ENCODE data around the gene SPAG16.
A peak's percentile ranks its signal among the peaks of the same experiment; 100 is the strongest.

The SPAG16 gene

GRCh38 chr2:214341646-214342045, 1057.4 kb downstream of the SPAG16 start:
- Histone ChIP-seq H4K20me1 (ENCODE audit: insufficient read depth, low read length) (no peaks in the 10 kb centered on the region), H3K9ac (ENCODE audit: low read length) (no peak overlapping the region), H3K79me2 (ENCODE audit: low read length) (no peaks in the 10 kb centered on the region), H3K36me3 (replicated peaks; ENCODE audit: low read depth, low read length) (no peaks in the 10 kb centered on the region), H3K9me3 (ENCODE audit: insufficient read depth, low read length) (no peaks in the 10 kb centered on the region), H3K4me3 (ENCODE audit: low read length) (no peak overlapping the region), H3K27me3 (ENCODE audit: low read depth, low read length) (no peaks in the 10 kb centered on the region), H2AFZ (ENCODE audit: low read depth, low read length) (no peak overlapping the region), H3K4me1 (ENCODE audit: low read length) (peaks cover 8% of the 10 kb centered on the region), H3K4me2 (ENCODE audit: low read length) (no peak overlapping the region), H3K27ac (ENCODE audit: low read length) (no peak overlapping the region)
- TF ChIP-seq CTCF (IDR thresholded peaks at IDR 0.05; ENCODE audit: low read depth, low read length): no peak
- no peak for TF ChIP-seq EZH2phosphoT487 (IDR thresholded peaks at IDR 0.05; ENCODE audit: low read depth)

- Histone ChIP-seq H3K79me2 (ENCODE audit: low read length) (no peaks in the 10 kb centered on the region), H3K4me2 (ENCODE audit: low read length) (no peak overlapping the region), H3K4me3 (ENCODE audit: low read length) (no peak overlapping the region), H3K9ac (ENCODE audit: low read length) (no peak overlapping the region), H4K20me1 (ENCODE audit: insufficient read depth, low read length) (no peaks in the 10 kb centered on the region), H3K27ac (ENCODE audit: low read length) (no peak overlapping the region), H2AFZ (ENCODE audit: low read depth, low read length) (no peak overlapping the region), H3K27me3 (ENCODE audit: low read depth, low read length) (no peaks in the 10 kb centered on the region), H3K9me3 (ENCODE audit: insufficient read depth, low read length) (no peaks in the 10 kb centered on the region), H3K36me3 (replicated peaks; ENCODE audit: low read depth, low read length) (no peaks in the 10 kb centered on the region), H3K4me1 (ENCODE audit: low read length) (no peaks in the 10 kb centered on the region)
- TF ChIP-seq CTCF (IDR thresholded peaks at IDR 0.05; ENCODE audit: low read depth, low read length) (no peak), EZH2phosphoT487 (IDR thresholded peaks at IDR 0.05; ENCODE audit: low read depth) (no peak)
Observed at GRCh38 chr2:214358506-214358905, 1074.2 kb downstream of the SPAG16 start.

GRCh38 chr2:214361116-214361515, 1076.9 kb downstream of the SPAG16 start:
- Histone ChIP-seq H3K36me3 (replicated peaks; ENCODE audit: low read depth, low read length) (no peaks in the 10 kb centered on the region), H4K20me1 (ENCODE audit: insufficient read depth, low read length) (no peaks in the 10 kb centered on the region), H3K9me3 (ENCODE audit: insufficient read depth, low read length) (no peaks in the 10 kb centered on the region), H3K4me3 (ENCODE audit: low read length) (no peak overlapping the region), H3K79me2 (ENCODE audit: low read length) (no peaks in the 10 kb centered on the region), H3K27me3 (ENCODE audit: low read depth, low read length) (no peaks in the 10 kb centered on the region), H2AFZ (ENCODE audit: low read depth, low read length) (no peak overlapping the region), H3K4me2 (ENCODE audit: low read length) (no peak overlapping the region), H3K27ac (ENCODE audit: low read length) (no peak overlapping the region), H3K9ac (ENCODE audit: low read length) (no peak overlapping the region), H3K4me1 (ENCODE audit: low read length) (no peaks in the 10 kb centered on the region)
- TF ChIP-seq CTCF (IDR thresholded peaks at IDR 0.05; ENCODE audit: low read depth, low read length) (no peak), EZH2phosphoT487 (IDR thresholded peaks at IDR 0.05; ENCODE audit: low read depth) (no peak)

GRCh38 chr2:214365549-214365948, 1081.3 kb downstream of the SPAG16 start:
- Histone ChIP-seq H3K27me3 (ENCODE audit: low read depth, low read length) (no peaks in the 10 kb centered on the region), H3K4me1 (ENCODE audit: low read length) (no peaks in the 10 kb centered on the region), H3K36me3 (replicated peaks; ENCODE audit: low read depth, low read length) (no peaks in the 10 kb centered on the region), H3K9me3 (ENCODE audit: insufficient read depth, low read length) (no peaks in the 10 kb centered on the region), H2AFZ (ENCODE audit: low read depth, low read length) (no peak overlapping the region), H3K79me2 (ENCODE audit: low read length) (no peaks in the 10 kb centered on the region), H3K4me2 (ENCODE audit: low read length) (no peak overlapping the region), H3K27ac (ENCODE audit: low read length) (no peak overlapping the region), H3K4me3 (ENCODE audit: low read length) (no peak overlapping the region), H4K20me1 (ENCODE audit: insufficient read depth, low read length) (no peaks in the 10 kb centered on the region), H3K9ac (ENCODE audit: low read length) (no peak overlapping the region)
- TF ChIP-seq EZH2phosphoT487 (IDR thresholded peaks at IDR 0.05; ENCODE audit: low read depth): no peak

GRCh38 chr2:214367171-214367570, 1082.9 kb downstream of the SPAG16 start:
- Histone ChIP-seq H3K4me2 (ENCODE audit: low read length) (no peak overlapping the region), H3K79me2 (ENCODE audit: low read length) (no peaks in the 10 kb centered on the region), H3K9me3 (ENCODE audit: insufficient read depth, low read length) (no peaks in the 10 kb centered on the region), H3K36me3 (replicated peaks; ENCODE audit: low read depth, low read length) (no peaks in the 10 kb centered on the region), H2AFZ (ENCODE audit: low read depth, low read length) (peak overlapping the region; percentile 41; the same call in 1 of the 2 replicates), H3K9ac (ENCODE audit: low read length) (no peak overlapping the region), H3K4me1 (ENCODE audit: low read length) (no peaks in the 10 kb centered on the region), H3K4me3 (ENCODE audit: low read length) (no peak overlapping the region), H4K20me1 (ENCODE audit: insufficient read depth, low read length) (no peaks in the 10 kb centered on the region), H3K27me3 (ENCODE audit: low read depth, low read length) (no peaks in the 10 kb centered on the region), H3K27ac (ENCODE audit: low read length) (no peak overlapping the region)
- TF ChIP-seq EZH2phosphoT487 (IDR thresholded peaks at IDR 0.05; ENCODE audit: low read depth): no peak
- no peak for TF ChIP-seq CTCF (IDR thresholded peaks at IDR 0.05; ENCODE audit: low read depth, low read length)
